HG03175 (cell line): ENCODE measurements around the gene TBX10.
"Not testable (repeated sequence)": the region's sequence is repeated elsewhere in the genome, so short reads cannot be mapped to it uniquely, and the experiment has no call there.

Source experiments
- ATAC-seq: cut with Tn5 transposase; IDR thresholded peaks from one replicate; pipeline ENCODE4 v1.9.1; 2021; ENCODE audit warnings: mild to moderate bottlenecking, moderate library complexity; ENCODE audit not compliant: unreplicated experiment

TBX10 gene

DNA sequence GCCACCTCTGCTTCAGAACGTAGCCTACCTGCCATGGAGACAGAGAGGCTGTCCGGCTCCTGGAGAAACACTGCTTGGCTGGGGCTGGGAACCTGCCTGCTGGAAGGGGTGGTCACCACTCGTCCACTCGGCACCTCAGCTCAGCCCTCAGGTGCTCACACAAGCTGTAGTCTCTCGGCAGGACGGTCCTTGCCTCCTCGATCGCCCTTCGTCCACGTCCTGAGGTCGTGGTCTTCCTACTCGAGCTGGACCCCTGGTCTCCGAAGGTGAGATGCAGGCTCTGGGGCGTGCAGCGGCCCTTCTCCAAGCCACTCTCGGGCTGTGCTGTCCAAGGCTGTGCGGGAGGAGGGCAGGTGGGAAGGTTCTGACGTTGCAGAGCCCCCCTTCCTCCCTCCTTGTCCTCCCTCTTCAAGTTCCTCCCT is at the start of gene TBX10:
Gene TBX10 (minus strand): TSS at position 326 of the 422 bp plus-strand sequence. CDS start 291 bp downstream, at position 35.
- no peak for ATAC-seq

DNA sequence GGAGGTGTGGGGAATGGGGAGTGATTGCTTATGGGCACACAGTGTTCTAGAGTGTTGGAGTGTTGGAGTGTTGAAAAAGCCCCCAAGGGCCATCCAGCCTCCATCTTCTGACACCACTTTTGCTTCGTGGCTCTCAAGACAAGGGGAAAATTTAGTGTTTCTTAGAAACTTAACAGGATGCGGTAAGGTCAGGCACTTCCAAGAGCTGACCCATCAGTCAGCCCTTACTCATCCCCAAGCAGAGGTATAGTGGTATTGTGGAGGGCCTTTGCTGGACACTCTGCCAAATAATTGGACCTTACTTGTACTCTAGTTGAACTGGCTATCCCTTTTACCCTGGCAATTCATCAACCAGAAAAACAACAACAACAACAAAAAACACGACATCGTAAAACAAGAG is 49.6 kb upstream of the TBX10 start:
- no peak for ATAC-seq

DNA sequence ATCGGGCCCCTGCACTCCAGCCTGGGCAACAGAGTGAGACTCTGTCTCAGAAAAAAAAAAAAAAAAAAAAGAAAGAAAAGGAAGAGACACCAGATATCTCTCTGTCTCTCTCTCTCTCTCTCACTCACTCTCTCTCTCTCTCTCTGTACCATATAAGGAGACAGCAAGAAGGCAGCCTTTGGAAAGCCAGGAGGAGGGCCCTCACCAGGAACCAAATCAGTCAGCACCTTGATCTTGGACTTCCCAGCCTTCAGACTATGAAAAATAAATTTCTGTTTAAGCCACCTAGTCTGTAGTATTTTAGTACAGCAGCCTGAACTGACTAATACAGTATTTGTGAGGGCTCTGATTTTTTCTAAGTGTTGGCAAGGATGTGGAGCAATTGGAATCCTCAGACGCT is 48.4 kb upstream of the TBX10 start:
- ATAC-seq, result no peak

DNA sequence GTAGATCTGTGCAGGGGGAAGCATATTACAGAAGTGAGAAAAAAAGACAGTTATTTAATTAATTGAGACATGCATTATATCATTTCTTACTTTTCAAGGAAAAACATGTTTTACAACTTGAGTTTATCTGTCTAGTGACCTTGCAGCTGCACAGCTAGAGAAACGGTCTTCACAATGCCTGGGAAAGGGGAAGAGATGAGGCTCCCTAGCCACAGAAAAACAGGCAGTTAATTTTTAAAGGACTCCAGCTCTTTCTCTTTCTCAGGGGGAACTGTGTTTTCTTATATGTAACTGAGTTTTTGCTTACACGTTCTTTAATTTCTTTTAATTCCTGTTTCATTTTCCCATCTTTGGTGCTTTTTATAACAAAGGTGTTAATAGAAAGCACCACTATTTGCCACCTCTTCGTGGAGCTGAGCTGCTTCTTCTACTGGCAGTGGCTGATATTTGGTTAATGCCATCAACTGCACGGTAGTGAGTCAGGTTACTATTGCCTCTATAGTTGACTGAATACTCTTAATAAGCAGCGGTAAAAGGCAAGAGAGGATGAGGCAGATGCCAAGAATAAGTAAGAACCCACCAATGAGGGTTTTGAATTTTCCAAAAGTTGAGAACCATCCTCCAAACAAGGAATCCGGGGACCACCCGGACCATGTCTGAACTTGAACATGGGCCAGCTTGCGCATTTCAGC is 46.2 kb upstream of the TBX10 start:
- ATAC-seq, result not testable (repeated sequence)

DNA sequence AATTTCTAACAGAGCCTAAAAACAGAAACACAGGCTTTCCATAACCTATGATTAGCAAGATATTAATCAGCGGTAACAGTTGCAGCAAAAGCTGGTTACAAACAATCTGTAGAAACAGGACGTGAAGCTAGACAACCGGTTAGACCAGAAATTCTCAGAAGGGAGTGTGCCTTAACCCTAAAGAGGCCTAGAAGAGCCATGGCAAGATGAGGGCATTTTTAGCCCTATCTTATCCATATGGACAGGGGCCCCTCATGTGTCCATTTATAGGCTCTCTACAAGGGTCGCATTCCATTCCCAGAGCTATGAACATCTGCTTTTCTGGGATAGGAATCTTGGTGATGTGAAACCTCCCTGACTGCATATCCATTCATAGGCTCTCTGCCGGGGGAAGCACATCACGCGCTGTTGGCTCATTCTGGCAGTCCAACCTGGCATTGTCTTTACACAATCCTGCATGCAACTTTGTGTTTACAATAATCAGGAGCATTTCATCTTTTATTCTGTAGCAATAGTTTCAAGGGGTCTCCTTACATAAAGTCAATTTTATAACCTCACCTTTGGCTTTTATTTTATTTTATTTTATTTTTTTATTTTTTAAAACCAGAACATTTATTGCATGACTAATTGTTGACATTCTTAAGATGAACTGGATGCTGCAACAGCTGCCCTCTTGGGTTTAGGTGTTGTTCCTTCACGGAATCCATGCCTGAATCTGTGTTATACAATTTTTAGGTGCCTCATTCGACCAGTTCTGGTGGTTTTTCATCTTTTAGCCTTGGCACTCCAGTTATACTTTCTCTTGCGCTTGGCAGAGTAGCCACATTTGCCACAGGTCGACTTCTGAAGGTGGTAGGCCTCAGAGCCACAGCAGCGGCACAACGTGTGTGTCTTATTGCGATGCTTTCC is 42.8 kb upstream of the TBX10 start:
- ATAC-seq, result not testable (repeated sequence)

DNA sequence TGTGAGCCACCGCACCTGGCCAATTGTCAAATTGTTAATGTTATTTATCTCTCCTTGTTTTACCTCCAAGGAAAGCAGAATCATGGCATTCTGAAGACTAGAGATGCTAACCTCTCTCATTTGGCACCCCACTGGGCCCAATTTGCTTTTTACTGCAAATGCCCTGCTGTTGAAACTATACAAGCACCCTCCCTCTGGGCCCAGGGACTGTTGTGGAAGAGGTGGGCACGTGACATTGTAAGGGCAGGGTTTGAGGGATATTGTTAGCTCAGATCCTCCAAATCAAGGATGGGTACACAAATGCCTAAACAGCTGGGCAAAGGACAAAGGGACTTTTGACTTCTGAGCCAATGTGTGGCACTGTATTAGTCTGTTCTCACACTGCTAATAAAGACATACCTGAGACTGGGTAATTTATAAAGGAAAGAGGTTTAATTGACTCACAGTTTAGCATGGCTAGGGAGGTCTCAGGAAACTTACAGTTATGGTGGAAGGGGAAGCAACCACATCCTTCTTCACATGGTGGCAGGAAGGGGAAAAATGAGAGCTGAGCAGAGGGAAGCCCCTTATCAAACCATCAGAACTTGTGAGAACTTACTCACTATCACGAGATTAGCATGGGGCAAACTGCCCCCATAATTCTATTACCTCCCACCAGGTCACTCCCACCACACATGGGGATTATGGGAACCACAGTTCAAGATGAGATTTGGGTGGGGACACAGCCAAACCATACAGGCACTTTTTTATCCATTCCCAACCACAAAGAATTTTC is 41.3 kb upstream of the TBX10 start:
- ATAC-seq, result no peak

DNA sequence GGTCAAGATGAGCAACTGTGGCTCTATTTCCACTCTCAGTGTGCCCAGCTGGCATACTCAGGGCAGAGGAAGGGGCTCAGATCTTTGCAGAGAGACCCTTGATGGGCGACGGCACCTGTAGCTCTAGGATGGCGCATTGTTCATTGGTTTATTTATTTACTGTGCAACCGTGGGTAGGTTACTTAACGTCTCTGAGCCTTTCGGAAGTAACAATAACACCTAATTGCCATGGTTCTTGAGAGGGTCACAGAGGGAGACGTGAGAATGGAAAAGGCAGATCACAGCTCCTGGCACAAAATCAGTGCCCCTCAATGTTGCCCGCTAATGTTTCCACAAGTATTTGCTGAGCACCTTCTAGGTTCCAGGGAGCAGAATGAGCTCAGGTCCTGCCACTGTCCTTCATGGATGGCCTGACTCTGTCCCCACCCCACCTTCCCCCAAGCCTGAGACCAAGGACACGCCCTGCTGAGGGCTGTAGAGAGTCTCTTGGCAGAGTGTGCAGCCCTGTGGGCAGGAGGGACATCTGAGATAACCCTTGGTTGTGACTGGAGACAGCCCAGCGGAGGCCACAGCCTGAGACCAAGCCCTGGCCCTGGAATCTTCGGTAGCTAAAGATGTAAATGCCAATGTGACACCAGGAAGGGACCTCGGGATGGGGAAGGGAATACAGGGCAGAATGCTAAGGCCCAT is 35.6 kb upstream of the TBX10 start:
- ATAC-seq, result no peak

DNA sequence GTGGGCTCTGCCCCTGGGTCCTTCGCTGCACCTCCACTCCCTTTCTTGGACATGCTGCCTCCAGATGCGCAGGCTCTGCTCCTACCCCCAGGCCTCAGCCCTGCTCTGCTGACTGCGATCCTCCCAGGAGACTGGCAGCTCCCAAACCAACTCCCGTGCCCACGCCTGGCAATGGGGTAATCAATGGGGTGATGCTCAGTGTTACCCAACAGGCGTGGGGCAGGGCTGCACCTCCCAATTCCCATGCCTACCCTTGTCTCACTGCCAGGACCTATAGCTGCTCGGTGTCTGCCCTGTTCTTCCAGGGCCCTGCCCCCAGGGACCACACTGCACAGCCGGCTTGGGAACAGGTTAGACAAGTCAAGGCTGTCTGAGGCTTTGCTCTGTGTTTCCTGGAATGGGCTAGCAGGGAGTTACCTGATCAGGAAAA is 34.9 kb upstream of the TBX10 start, which contains the start of gene ALDH3B2:
Gene ALDH3B2 (minus strand): TSS at position 182 of the 430 bp plus-strand sequence. CDS start 7,688 bp downstream, outside the sequence.
- no peak for ATAC-seq

DNA sequence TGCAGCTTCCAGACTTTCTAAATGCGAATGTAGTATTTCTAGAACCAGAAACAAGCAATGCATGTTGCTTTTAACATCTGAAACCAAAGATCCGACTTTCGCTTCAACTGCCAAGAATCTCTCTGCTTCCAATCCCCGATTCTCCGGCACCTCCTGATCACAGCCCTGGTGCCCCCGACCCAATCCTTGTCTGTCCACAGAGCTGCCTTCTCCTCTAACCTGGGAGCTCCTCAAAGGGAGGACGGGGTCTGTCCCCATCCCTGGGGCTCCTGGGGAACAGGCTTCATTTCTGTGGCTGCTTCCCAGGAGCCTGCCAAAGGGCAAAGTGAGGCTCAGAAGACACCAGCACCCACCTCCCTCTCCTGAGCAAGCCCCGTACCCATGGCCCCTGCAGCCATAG is 34.3 kb upstream of the TBX10 start:
- no peak for ATAC-seq

DNA sequence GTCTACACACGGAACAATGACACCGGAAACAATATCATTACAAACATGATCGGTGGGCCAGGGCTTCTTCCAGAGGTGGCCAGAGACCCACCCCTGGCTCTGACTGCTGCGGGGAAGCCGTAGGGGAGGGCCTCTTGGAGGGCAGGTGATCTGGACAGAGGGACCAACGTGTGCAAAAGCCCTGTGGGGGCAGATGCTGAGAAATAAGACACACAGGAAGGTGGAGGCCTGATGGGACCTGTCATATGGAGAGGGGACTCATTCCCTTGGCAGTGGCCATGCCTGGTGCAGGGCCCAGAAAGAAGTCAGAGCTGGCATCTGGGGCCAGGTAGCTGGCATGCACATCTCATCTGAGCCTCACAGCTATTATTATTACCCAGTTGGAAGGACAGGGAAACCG is 33.8 kb upstream of the TBX10 start:
- ATAC-seq, result no peak

DNA sequence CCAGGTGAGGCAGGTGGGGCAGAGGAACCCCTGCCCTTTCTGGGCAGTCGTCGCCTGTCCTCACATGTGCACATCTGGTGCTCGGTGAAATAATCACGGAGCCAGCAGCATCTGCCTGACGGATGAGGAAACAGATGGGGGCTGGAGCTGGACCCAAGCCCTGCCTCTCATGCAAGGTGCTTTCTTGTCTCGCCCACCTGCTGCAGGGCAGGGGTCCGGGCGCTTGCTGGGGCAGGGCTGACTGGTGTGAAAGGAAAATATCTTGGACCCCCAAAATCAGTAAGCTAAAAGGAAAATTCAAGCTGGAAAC is 31.6 kb upstream of the TBX10 start:
- no peak for ATAC-seq

DNA sequence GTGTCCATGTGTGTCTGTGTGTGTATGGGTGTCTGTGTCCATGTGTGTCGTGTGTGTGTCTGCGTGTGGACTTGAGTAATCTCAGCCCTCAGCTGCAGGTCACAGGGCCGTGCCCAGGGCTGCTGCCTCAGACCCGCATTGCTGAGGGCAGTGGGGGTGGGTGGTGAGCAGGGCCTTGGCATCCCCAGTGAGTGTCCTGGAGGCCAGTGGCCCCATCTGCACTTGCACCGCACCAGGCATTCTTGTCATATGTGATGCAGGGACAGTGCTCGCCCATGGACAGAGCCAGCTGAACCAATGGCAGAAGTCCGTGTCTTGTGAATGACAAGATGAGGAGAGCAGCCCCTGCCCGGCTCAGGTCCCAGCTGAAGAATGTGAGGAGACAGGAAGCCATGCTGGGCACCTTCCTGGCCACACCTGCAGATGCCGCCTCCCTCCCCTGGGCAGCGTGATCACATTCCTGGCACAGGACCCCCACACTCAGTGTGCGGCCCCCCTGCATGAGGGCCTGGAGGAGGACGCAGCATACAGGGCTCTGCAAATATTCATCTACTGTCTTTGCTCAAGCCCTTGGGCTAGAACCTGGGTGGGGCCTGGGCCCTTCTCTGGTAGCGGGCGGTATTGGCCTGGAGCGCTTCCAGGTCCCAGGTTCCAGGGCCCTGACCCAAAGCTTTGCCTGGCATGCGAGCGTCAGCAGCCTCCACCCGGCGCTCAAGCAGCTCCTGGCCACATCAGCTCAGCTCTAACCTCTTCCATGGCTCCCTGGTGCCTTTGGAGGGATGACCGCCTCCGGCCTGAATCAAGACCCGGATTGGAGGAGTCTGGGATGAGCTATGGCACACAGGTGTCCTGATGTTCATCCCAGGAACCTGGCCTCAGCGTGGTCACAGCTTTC is 31.0 kb upstream of the TBX10 start:
- ATAC-seq, result no peak

DNA sequence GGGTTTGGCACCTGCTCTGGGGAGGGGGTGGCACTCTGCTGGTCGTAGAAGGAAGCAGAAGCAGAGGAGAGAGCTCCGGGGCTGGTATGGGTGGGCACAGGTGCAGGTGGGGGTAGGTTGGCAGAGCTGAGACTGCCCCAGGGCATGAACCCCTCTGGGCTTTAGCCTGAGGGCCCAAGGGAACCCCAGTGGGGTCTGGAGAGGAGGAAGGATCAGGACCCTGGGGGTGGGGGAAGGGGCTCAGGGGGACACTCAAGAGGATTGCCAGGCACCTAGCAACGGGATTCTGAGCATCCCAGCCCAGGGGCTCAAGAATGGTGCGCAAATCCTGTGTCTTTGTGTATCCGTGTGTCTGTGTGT is 28.6 kb upstream of the TBX10 start:
- no peak for ATAC-seq

DNA sequence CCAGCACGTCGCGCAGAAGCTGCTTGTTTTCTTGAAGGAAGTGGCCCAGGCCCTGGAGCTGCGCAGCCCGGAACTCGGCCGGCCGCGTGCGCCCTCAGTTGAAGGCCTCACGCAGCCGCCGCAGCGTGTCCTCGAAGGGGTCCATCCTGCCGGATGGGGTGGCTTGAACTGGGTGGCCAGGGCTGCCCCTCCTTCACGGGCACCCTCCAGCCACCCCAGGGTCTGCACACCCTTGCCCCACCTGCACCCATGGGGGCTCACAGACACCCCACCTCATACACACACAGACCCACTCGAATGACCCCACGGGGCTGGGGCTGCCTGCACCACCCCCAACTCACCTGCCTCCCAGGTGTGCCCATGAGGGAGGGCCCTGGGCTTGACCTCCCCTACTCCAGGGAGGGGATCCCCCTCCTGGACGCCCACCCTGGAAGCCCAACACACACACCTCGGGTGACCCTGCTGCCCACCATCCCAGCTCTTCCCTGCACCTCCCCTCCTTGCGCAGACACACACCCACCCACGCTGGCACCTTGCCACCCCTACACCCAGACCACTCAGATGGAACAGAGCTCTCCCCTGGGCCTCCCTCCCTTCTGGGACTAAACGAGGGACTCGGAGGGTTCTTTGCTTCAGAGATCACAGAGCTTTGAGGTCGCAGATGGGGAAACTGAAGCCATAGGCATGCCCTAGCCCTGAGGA is 28.1 kb upstream of the TBX10 start:
- ATAC-seq, result no peak

DNA sequence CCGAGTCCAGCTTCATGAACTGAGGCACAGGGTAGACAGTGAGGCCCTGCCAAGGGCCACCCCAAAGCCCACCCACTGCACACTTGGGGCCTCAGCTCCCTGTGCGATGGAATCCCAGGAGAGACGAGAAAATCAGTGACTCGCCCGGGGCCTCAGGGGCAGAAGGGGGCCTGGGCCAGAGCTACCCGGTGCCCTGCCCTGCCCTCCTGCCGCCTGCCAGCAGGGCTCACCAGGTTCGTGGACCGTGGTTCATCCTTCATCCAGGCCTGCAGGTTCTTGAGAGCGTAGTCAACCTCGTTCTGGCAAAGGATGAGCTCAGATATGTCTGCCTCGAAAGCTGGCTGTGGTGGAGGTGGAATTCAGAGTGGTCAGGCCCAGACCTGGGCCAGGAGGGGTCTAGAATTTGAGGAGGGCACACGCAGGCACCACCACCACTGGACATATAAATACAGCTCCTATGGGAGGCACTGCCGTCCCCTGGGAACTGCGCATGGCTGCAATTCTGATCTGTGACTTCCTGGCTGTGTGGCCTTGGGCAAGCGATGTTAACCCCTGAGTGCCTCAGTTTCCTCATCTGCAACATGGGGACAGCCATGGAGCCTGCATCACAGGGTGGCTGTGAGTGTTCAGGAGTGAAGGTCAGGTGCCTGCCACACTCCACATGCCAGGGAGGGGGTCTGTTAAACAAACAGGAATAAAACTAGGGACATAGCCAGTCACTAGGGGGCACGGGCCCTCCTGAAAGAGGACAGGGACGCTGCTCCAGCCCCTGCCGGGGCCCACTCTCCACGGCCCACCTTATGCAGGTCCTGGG is 27.3 kb upstream of the TBX10 start:
- ATAC-seq, result no peak

DNA sequence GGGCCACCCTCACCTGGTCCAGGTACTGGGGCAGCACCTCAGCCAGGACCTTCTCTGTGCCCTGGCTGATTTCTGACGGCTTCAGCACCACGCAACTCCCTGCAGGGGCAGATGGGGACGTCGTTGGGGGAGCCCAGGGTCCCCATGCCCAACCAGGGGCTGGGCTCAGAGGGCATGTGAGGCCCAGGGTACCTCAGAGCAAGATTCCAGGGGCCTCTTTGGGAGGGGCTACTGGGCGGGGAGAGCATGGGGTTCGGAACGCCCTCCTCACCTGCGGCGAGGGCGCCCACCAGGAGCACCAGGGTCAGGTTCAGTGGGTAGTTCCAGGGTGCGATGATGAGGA is 26.7 kb upstream of the TBX10 start:
- no peak for ATAC-seq

DNA sequence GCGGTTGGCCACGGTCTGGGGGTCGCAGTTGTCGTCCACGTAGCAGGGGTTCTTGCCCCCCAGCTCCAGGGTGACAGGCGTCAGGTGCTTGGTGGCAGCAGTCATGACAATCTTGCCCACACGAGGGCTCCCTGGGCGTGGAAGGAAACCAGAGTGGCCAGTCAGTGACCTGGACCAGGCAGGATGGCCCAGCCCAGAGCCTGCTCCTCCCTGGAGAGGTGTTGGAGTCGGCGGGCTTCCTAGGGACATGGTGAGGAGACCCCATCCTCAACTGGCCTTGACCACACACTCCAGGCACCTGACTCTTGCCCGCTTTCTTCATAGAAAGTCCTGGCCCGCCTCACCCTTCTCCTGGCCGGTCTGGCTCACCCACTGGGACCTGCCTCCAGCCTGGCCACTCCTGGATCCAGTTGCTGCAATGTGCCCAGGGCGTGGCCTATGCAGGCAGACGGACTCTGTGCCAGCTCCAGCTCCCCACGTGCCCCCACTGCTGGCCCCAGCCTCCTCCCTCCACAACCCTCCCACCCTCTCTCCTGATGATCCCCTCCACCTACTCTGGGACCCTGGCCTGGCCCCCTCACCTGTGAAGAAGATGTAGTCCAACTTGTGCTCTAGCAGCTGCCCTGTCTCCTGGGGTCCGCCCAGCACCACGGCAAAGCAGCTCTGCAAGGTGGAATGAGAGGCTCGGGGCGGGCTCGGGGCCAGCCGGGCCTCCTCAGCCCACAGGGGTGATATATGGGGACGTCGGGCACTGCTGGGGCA is 26.2 kb upstream of the TBX10 start:
- ATAC-seq, result no peak
